ENCODE data around the gene ARHGEF10L.

GRCh38 chr1:17713993-17714392 lies 174.5 kb downstream of the ARHGEF10L start:
- TF ChIP-seq CTCF (IDR thresholded peaks at IDR 0.05) (no peak), POLR2A (IDR thresholded peaks at IDR 0.05) (no peak), POLR2AphosphoS5 (IDR thresholded peaks at IDR 0.05; ENCODE audit: insufficient read depth in 1 of 2, low read depth in 1 of 2) (no peak)

Data from vagina (tissue), 2 donors.